Kidney (tissue), 14 donors: ENCODE measurements around the gene AP1G2. TPM values are rescaled to one million over a fixed set of nuclear protein-coding genes. Genes with fewer than 3 reads are reported as not detected.

ENCODE experiments used
- DNase-seq, 5 donors: peaks; one replicate each; pipeline ENCODE4 v3.0.0-alpha.2; 2013 to 2020
- FAIRE-seq: peaks from 2 replicates; lab custom pipeline; 2012; peaks lifted over from hg19 to GRCh38; lab: Jason Lieb, UNC
- H3K27ac ChIP-seq, 2 donors: one replicate each; pipeline ENCODE4 v1.7.0; 2013; ENCODE audit warnings: low read depth in 2 of 2, low read length in 2 of 2, inconsistent platforms in 1 of 2
- H3K27me3 ChIP-seq: one replicate; pipeline ENCODE4 v1.7.1; 2013; ENCODE audit warnings: low read length, inconsistent platforms; ENCODE audit not compliant: control insufficient read depth, insufficient read depth
- H3K36me3 ChIP-seq, 3 donors: one replicate each; pipeline versions ENCODE4 v1.7.0 to v1.7.1; 2013; ENCODE audit warnings: low read length in 3 of 3, control low read depth in 1 of 3, inconsistent platforms in 1 of 3; ENCODE audit not compliant: insufficient read depth in 3 of 3, control insufficient read depth in 2 of 3
- H3K4me1 ChIP-seq, 3 donors: one replicate each; pipeline versions ENCODE4 v1.7.0 to v1.7.1; 2013; ENCODE audit warnings: low read length in 3 of 3, inconsistent platforms in 1 of 3, low read depth in 1 of 3; ENCODE audit not compliant: control insufficient read depth in 2 of 3, insufficient read depth in 2 of 3
- H3K4me3 ChIP-seq, 3 donors: one replicate each; pipeline versions ENCODE4 v1.7.0 to v1.8.1; 2013; ENCODE audit warnings: low read length in 3 of 3, control low read depth in 1 of 3, inconsistent platforms in 1 of 3
- H3K9ac ChIP-seq, 3 donors: one replicate each; pipeline versions ENCODE4 v1.7.0 to v1.7.1; 2013; ENCODE audit warnings: low read length in 3 of 3, control low read depth in 1 of 3, inconsistent platforms in 1 of 3
- H3K9me3 ChIP-seq, 3 donors: one replicate each; pipeline versions ENCODE4 v1.7.0 to v1.7.1; 2013; ENCODE audit warnings: low read length in 3 of 3, control low read depth in 1 of 3, inconsistent platforms in 1 of 3; ENCODE audit not compliant: control insufficient read depth in 2 of 3, insufficient read depth in 1 of 3
- CTCF ChIP-seq: IDR thresholded peaks from 3 replicates; pipeline ENCODE4 v1.5.1; 2012; ENCODE audit warnings: mild to moderate bottlenecking, moderate library complexity, borderline replicate concordance; ENCODE audit not compliant: insufficient read depth; ENCODE audit errors: extremely low read depth
- intact Hi-C: fragments of 100-400 bp; cut with DNase I; formaldehyde crosslinking; loops from one replicate; pipeline ENCODE4 v1.11.1; 2022
- polyA plus RNA-seq: library from polyadenylated mRNA; stranded (reverse); fragments of 350-450 nt; fragmentation: Illumina TruSeq; extraction: RNeasy Lipid Tissue Mini Kit (QIAGEN cat#74804); gene quantifications from one replicate; pipeline ENCODE4 v1.2.3, GENCODE V29; 2014; ENCODE audit warnings: low read depth, low replicate concordance; ENCODE audit not compliant: insufficient read depth
- total RNA-seq: library from RNA; stranded (reverse); fragmentation: NEBNext Ultra II Directional; extraction: Animal tissue kit (Norgen Biotek cat#: 25700); gene quantifications from one replicate; pipeline ENCODE4 v1.2.1, GENCODE V29; 2021
- donor health status: control.
- donor health status: control.
- donor health status: control.
- donor health status: control.
- donor health status: control.
- donor health status: DM: yes; HTN: yes; CAD: no.
- donor health status: Normal renal cell carcinoma (clear cell type).

AP1G2 gene
- total and polyA plus RNA-seq, 2 donors from 2014 or later = 56.7 to 123 TPM

- Histone ChIP-seq H3K9me3 (no peaks in the 10 kb centered on the region), H3K27ac (no peak overlapping the region), H3K4me1 (peaks cover 0 to 4% (median 0%) of the 10 kb centered on the region in 3 donors), H3K9ac (no peak overlapping the region), H3K36me3 (no peaks in the 10 kb centered on the region), H3K4me3 (no peak overlapping the region), H3K27me3 (no peaks in the 10 kb centered on the region)
- DNase-seq (no peak), FAIRE-seq (no peak)
- TF ChIP-seq CTCF = no peak
- intact Hi-C loops = no loop called here
Measured at GRCh38 chr14:23532658-23533057, 34.9 kb downstream of the AP1G2 start.

- DNase-seq (no peak), FAIRE-seq (no peak)
- Histone ChIP-seq H3K27me3 (no peaks in the 10 kb centered on the region), H3K9ac (no peak overlapping the region), H3K9me3 (no peaks in the 10 kb centered on the region), H3K27ac (no peak overlapping the region), H3K36me3 (no peaks in the 10 kb centered on the region), H3K4me1 (peaks cover 0 to 4% (median 0%) of the 10 kb centered on the region in 3 donors), H3K4me3 (no peak overlapping the region)
- no peak for TF ChIP-seq CTCF
- intact Hi-C loops = no loop called here
Measured at GRCh38 chr14:23531391-23531790, 36.2 kb downstream of the AP1G2 start.

- intact Hi-C loops = no loop called here
- Histone ChIP-seq H3K4me1 (peaks cover 0 to 4% (median 0%) of the 10 kb centered on the region in 3 donors), H3K27ac (no peak overlapping the region), H3K9me3 (no peaks in the 10 kb centered on the region), H3K27me3 (no peaks in the 10 kb centered on the region), H3K9ac (no peak overlapping the region), H3K4me3 (no peak overlapping the region), H3K36me3 (no peaks in the 10 kb centered on the region)
- DNase-seq (peak in 2 of 5 donors; percentile 31 to 70), FAIRE-seq (no peak)
- TF ChIP-seq CTCF = no peak
Measured at GRCh38 chr14:23530375-23531055, 37.1 kb downstream of the AP1G2 start.
